H1 (cell line): ENCODE data around the gene PPP1R2.

Experiments used
- CBX8 ChIP-seq: fragments of 300-800, 300-1000 bp; sonication (generic); IDR thresholded peaks from 2 replicates; pipeline ENCODE4 v1.7.1; 2016; ENCODE audit warnings: low read depth, low read length, borderline replicate concordance
- EP300 ChIP-seq, 2 experiments: IDR thresholded peaks; 1 replicate in 1 of 2; 2 replicates in 1 of 2; pipeline ENCODE4 v1.6.1; 2011 to 2012; ENCODE audit warnings: low read depth in 2 of 2, low read length in 2 of 2, mild to moderate bottlenecking in 2 of 2, borderline replicate concordance in 1 of 2, inconsistent platforms in 1 of 2, moderate library complexity in 1 of 2
- JUN ChIP-seq: IDR thresholded peaks from 2 replicates; pipeline ENCODE4 v1.6.1; 2011; ENCODE audit warnings: low read depth, mild to moderate bottlenecking, improper control_type of control experiment, low read length
- NANOG ChIP-seq: IDR thresholded peaks from 2 replicates; pipeline ENCODE4 v1.6.1; 2011; ENCODE audit warnings: low read length, low read depth, mild to moderate bottlenecking, inconsistent platforms; ENCODE audit not compliant: insufficient read depth, poor library complexity, severe bottlenecking
- POLR2A ChIP-seq, 2 experiments: IDR thresholded peaks; 1 replicate in 1 of 2; 2 replicates in 1 of 2; pipeline ENCODE4 v1.6.1; 2011; ENCODE audit warnings: low read depth in 2 of 2, low read length in 2 of 2, mild to moderate bottlenecking in 2 of 2; ENCODE audit errors: control extremely low read depth in 1 of 2
- POLR2AphosphoS5 ChIP-seq: IDR thresholded peaks from 2 replicates; pipeline ENCODE4 v1.6.1; 2011; ENCODE audit warnings: low read depth, low read length
- RAD21 ChIP-seq, 2 experiments: IDR thresholded peaks in 1 of 2; conservative IDR thresholded peaks in 1 of 2; 2 replicates each; pipeline ENCODE4 v1.6.1; 2011; ENCODE audit warnings: low read depth in 2 of 2, low read length in 2 of 2, improper control_type of control experiment in 1 of 2, inconsistent platforms in 1 of 2, mild to moderate bottlenecking in 1 of 2, moderate library complexity in 1 of 2
- RFX5 ChIP-seq: IDR thresholded peaks from 2 replicates; pipeline ENCODE4 v1.6.1; 2011; ENCODE audit warnings: low read depth, low read length, improper control_type of control experiment, borderline replicate concordance
- RXRA ChIP-seq: IDR thresholded peaks from 2 replicates; pipeline ENCODE4 v1.6.1; 2011; ENCODE audit warnings: low read depth, mild to moderate bottlenecking, low read length, moderate library complexity; ENCODE audit not compliant: insufficient read depth
- SIX5 ChIP-seq: IDR thresholded peaks from 2 replicates; pipeline ENCODE4 v1.6.1; 2011; ENCODE audit warnings: mild to moderate bottlenecking, low read depth, low read length
- SRF ChIP-seq: IDR thresholded peaks from 2 replicates; pipeline ENCODE4 v1.6.1; 2011; ENCODE audit warnings: mild to moderate bottlenecking, low read depth, low read length, moderate library complexity
- TF ChIP-seq, protein P1 (sequence below), 3 experiments: IDR thresholded peaks; 1 replicate in 2 of 3; 2 replicates in 1 of 3; pipeline versions ENCODE4 v1.5.1 to v1.6.1; 2011; ENCODE audit warnings: low read length in 3 of 3, mild to moderate bottlenecking in 3 of 3, inconsistent platforms in 2 of 3, low read depth in 1 of 3, moderate library complexity in 1 of 3; ENCODE audit not compliant: insufficient read depth in 1 of 3; ENCODE audit errors: control extremely low read depth in 1 of 3
- TF ChIP-seq, protein P2 (sequence below): IDR thresholded peaks from 2 replicates; pipeline ENCODE4 v1.6.1; 2012; ENCODE audit warnings: low read length, inconsistent platforms

DNA sequence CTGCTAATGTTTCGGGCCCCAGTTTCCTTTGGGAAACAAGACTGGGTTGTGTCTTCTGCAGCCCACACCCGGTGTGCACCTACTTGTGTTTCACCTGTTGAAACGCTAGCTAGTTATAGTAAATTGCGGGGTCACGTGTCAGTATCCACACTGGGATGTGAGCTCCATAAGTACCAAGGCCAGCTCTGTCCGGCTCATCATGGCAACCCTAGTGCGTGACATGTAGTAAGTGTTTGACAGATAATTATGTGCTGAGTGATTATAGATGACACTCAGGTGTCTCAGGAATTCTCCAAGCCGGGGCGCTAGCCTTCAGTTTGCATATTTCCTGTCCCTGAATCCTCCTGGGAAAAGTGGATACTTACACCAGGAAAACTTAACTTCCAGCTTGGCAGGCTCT is 27.8 kb upstream of the PPP1R2 start:
- TF ChIP-seq, protein P1, sequence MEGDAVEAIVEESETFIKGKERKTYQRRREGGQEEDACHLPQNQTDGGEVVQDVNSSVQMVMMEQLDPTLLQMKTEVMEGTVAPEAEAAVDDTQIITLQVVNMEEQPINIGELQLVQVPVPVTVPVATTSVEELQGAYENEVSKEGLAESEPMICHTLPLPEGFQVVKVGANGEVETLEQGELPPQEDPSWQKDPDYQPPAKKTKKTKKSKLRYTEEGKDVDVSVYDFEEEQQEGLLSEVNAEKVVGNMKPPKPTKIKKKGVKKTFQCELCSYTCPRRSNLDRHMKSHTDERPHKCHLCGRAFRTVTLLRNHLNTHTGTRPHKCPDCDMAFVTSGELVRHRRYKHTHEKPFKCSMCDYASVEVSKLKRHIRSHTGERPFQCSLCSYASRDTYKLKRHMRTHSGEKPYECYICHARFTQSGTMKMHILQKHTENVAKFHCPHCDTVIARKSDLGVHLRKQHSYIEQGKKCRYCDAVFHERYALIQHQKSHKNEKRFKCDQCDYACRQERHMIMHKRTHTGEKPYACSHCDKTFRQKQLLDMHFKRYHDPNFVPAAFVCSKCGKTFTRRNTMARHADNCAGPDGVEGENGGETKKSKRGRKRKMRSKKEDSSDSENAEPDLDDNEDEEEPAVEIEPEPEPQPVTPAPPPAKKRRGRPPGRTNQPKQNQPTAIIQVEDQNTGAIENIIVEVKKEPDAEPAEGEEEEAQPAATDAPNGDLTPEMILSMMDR (IDR thresholded peaks at IDR 0.05; ENCODE audit: control extremely low read depth in 1 of 3, insufficient read depth in 1 of 3, low read depth in 1 of 3, low read length in 3 of 3), result no peak
- no peak for TF ChIP-seq POLR2A (IDR thresholded peaks at IDR 0.05; ENCODE audit: control extremely low read depth in 1 of 2, low read depth in 2 of 2, low read length in 2 of 2)
- TF ChIP-seq JUN, result no peak
- TF ChIP-seq, protein P2, sequence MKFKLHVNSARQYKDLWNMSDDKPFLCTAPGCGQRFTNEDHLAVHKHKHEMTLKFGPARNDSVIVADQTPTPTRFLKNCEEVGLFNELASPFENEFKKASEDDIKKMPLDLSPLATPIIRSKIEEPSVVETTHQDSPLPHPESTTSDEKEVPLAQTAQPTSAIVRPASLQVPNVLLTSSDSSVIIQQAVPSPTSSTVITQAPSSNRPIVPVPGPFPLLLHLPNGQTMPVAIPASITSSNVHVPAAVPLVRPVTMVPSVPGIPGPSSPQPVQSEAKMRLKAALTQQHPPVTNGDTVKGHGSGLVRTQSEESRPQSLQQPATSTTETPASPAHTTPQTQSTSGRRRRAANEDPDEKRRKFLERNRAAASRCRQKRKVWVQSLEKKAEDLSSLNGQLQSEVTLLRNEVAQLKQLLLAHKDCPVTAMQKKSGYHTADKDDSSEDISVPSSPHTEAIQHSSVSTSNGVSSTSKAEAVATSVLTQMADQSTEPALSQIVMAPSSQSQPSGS, result no peak
- TF ChIP-seq RFX5, result no peak
- TF ChIP-seq RAD21 (IDR thresholded peaks at IDR 0.05 in 1 of 2, conservative IDR thresholded peaks at IDR 0.05 in 1 of 2; ENCODE audit: low read depth in 2 of 2, low read length in 2 of 2), result no peak
- TF ChIP-seq POLR2AphosphoS5, result no peak
- TF ChIP-seq SRF, result no peak
- no peak for TF ChIP-seq SIX5
- no peak for TF ChIP-seq RXRA
- no peak for TF ChIP-seq EP300 (IDR thresholded peaks at IDR 0.05; ENCODE audit: borderline replicate concordance in 1 of 2, low read depth in 2 of 2, low read length in 2 of 2)
- no peak for TF ChIP-seq CBX8
- no peak for TF ChIP-seq NANOG
